ENCODE results near the gene C6orf47. TPM values are rescaled to one million over a fixed set of nuclear protein-coding genes. Genes with fewer than 3 reads are reported as not detected.

The C6orf47 gene
- total RNA-seq, 2 experiments from 2014 or later, result 16.7 to 18.5 TPM

DNA sequence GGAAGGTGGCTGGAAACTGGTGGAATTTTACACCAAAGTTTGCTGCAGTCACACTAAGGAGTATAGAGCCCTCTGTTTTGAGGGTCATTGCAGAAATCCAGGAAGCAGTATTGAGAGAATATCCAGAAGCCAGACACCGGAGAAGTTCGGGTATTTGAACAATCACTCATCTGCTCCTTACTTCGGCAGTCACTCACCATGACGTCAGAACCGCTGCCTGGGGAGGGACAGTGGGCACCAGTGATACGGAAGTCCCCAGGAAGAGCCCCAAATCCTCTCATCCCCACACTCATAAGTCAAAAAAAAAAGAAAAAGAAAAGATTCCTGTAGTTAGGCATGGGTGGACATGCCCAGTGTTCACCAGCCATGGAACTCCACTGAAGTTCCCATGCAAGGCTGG is 16.3 kb upstream of the C6orf47 start:
- Histone ChIP-seq H3K4me2 (ENCODE audit: low read length) (no peak overlapping the region), H3K27ac (ENCODE audit: low read depth, low read length, poor library complexity, severe bottlenecking) (no peak overlapping the region), H4K20me1 (ENCODE audit: insufficient read depth, low read length) (no peaks in the 10 kb centered on the region), H2AFZ (ENCODE audit: low read length) (no peak overlapping the region), H3K9me2 (ENCODE audit: insufficient read depth, low read length) (no peaks in the 10 kb centered on the region), H3K9me3 (ENCODE audit: low read length) (no peaks in the 10 kb centered on the region), H3K4me1 (ENCODE audit: insufficient read depth, low read length, poor library complexity, severe bottlenecking) (peaks cover 30% of the 10 kb centered on the region), H3K36me3 (ENCODE audit: insufficient read depth, low read length) (peaks cover 26% of the 10 kb centered on the region), H3K4me3 (ENCODE audit: low read depth, low read length, poor library complexity, severe bottlenecking) (no peak overlapping the region), H3K79me2 (ENCODE audit: insufficient read depth, low read depth, low read length) (no peaks in the 10 kb centered on the region)
- TF ChIP-seq, protein P1, sequence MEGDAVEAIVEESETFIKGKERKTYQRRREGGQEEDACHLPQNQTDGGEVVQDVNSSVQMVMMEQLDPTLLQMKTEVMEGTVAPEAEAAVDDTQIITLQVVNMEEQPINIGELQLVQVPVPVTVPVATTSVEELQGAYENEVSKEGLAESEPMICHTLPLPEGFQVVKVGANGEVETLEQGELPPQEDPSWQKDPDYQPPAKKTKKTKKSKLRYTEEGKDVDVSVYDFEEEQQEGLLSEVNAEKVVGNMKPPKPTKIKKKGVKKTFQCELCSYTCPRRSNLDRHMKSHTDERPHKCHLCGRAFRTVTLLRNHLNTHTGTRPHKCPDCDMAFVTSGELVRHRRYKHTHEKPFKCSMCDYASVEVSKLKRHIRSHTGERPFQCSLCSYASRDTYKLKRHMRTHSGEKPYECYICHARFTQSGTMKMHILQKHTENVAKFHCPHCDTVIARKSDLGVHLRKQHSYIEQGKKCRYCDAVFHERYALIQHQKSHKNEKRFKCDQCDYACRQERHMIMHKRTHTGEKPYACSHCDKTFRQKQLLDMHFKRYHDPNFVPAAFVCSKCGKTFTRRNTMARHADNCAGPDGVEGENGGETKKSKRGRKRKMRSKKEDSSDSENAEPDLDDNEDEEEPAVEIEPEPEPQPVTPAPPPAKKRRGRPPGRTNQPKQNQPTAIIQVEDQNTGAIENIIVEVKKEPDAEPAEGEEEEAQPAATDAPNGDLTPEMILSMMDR (conservative IDR thresholded peaks at IDR 0.05; ENCODE audit: low read length), result no peak
- no peak for TF ChIP-seq EZH2phosphoT487 (IDR thresholded peaks at IDR 0.05; ENCODE audit: borderline replicate concordance, low read depth, low read length)
- ChIA-PET CTCF (ENCODE audit: unreplicated experiment) (no interaction called here), POLR2A (interaction anchor here (0.6 to 0.7 kb wide), 2 partner anchors 24 to 207 kb away, joined by 3 to 4 read pairs; no protein-coding TSS in a partner anchor)
- no peak for DNase-seq (ENCODE audit: low spot score)
- intact Hi-C loops (cut with micrococcal nuclease; ENCODE audit: unreplicated experiment), result no loop called here
- no TSS peak for BruUV-seq (replicated peaks)

GRCh38 chr6:31676322-31676903 is 15.8 kb upstream of the C6orf47 start:
- no TSS peak for BruUV-seq (replicated peaks)
- TF ChIP-seq, protein P1 (conservative IDR thresholded peaks at IDR 0.05; ENCODE audit: low read length), result no peak
- no peak for TF ChIP-seq EZH2phosphoT487 (IDR thresholded peaks at IDR 0.05; ENCODE audit: borderline replicate concordance, low read depth, low read length)

GRCh38 chr6:31669676-31670075 is 9.1 kb upstream of the C6orf47 start, which contains the start of gene LY6G5B:
TSS of gene LY6G5B (plus strand) at chr6:31669976. CDS start at chr6:31670951, 975 bp downstream.
- no peak within 1 kb of the TSS for H3K27ac ChIP-seq (ENCODE audit: low read depth, low read length, poor library complexity, severe bottlenecking)
- ChIA-PET POLR2A (interaction anchor here (0.9 kb wide), 1 partner anchor 35 kb away, joined by 3 read pairs; no protein-coding TSS in a partner anchor), CTCF (ENCODE audit: unreplicated experiment) (no interaction called here)
- H4K20me1 ChIP-seq (ENCODE audit: insufficient read depth, low read length), result 0 out of 2 replicates have a peak, but pooled peaks cover 3% of the 10 kb centered on the region
- DNase-seq (ENCODE audit: low spot score), result no peak
- intact Hi-C loops (cut with micrococcal nuclease; ENCODE audit: unreplicated experiment), result no loop called here
- TF ChIP-seq EZH2phosphoT487 (IDR thresholded peaks at IDR 0.05; ENCODE audit: borderline replicate concordance, low read depth, low read length), result no peak
- TF ChIP-seq, protein P1 (conservative IDR thresholded peaks at IDR 0.05; ENCODE audit: low read length), result no peak
- H3K4me1 ChIP-seq (ENCODE audit: insufficient read depth, low read length, poor library complexity, severe bottlenecking), result peaks cover 11% of the 10 kb centered on the region
- H3K4me3 ChIP-seq (ENCODE audit: low read depth, low read length, poor library complexity, severe bottlenecking), result no peak within 1 kb of the TSS
- no peaks in the 10 kb centered on the region for H3K9me2 ChIP-seq (ENCODE audit: insufficient read depth, low read length)
- H3K9me3 ChIP-seq (ENCODE audit: low read length), result no peaks in the 10 kb centered on the region
- peaks cover 74% of the 10 kb centered on the region for H3K36me3 ChIP-seq (ENCODE audit: insufficient read depth, low read length)
- H2AFZ ChIP-seq (ENCODE audit: low read length), result no peak within 1 kb of the TSS
- BruUV-seq (replicated peaks), result no TSS peak
- H3K4me2 ChIP-seq (ENCODE audit: low read length), result no peak within 1 kb of the TSS
- H3K79me2 ChIP-seq (ENCODE audit: insufficient read depth, low read depth, low read length), result peaks cover 30% of the 10 kb centered on the region

More at GRCh38 chr6:31676322-31676903, 15.8 kb upstream of the C6orf47 start:
- peak; percentile 36 for DNase-seq (ENCODE audit: low spot score)
- Histone ChIP-seq H2AFZ (ENCODE audit: low read length) (no peak overlapping the region), H3K9me2 (ENCODE audit: insufficient read depth, low read length) (no peaks in the 10 kb centered on the region), H3K4me3 (ENCODE audit: low read depth, low read length, poor library complexity, severe bottlenecking) (no peak overlapping the region), H3K79me2 (ENCODE audit: insufficient read depth, low read depth, low read length) (no peaks in the 10 kb centered on the region), H3K4me2 (ENCODE audit: low read length) (no peak overlapping the region), H3K27ac (ENCODE audit: low read depth, low read length, poor library complexity, severe bottlenecking) (no peak overlapping the region), H3K4me1 (ENCODE audit: insufficient read depth, low read length, poor library complexity, severe bottlenecking) (peaks cover 28% of the 10 kb centered on the region), H3K9me3 (ENCODE audit: low read length) (no peaks in the 10 kb centered on the region), H4K20me1 (ENCODE audit: insufficient read depth, low read length) (no peaks in the 10 kb centered on the region), H3K36me3 (ENCODE audit: insufficient read depth, low read length) (peaks cover 31% of the 10 kb centered on the region)
- intact Hi-C loops (cut with micrococcal nuclease; ENCODE audit: unreplicated experiment), result no loop called here
- ChIA-PET CTCF (ENCODE audit: unreplicated experiment) (no interaction called here), POLR2A (no interaction called here)

Measured in OCI-LY7 (cell line).